Mesothelial cell of epicardium (in vitro differentiated cells): Measurements from ENCODE around the gene PRDX1. TPM values are rescaled to one million over a fixed set of nuclear protein-coding genes. Genes with fewer than 3 reads are reported as not detected.

Experiments used
- DNase-seq, 2 experiments: peaks; one replicate each; pipeline ENCODE4 v3.0.0; 2021; ENCODE audit warnings: low spot score in 2 of 2; ENCODE audit not compliant: unreplicated experiment in 2 of 2
- H3K27ac Mint-ChIP-seq: 2 replicates; pipeline ENCODE4 v1.8.0; 2021; ENCODE audit warnings: mixed read lengths
- H3K27me3 Mint-ChIP-seq: 2 replicates; pipeline ENCODE4 v1.8.0; 2021; ENCODE audit warnings: low read depth, mixed read lengths
- H3K36me3 Mint-ChIP-seq: 2 replicates; pipeline ENCODE4 v1.8.0; 2021; ENCODE audit warnings: mixed read lengths
- H3K4me1 Mint-ChIP-seq: 2 replicates; pipeline ENCODE4 v1.8.0; 2021; ENCODE audit warnings: mixed read lengths
- H3K4me3 Mint-ChIP-seq: 2 replicates; pipeline ENCODE4 v1.8.0; 2021; ENCODE audit warnings: mild to moderate bottlenecking, moderate library complexity, mixed read lengths
- H3K9me3 Mint-ChIP-seq: 2 replicates; pipeline ENCODE4 v1.8.0; 2021; ENCODE audit warnings: mixed read lengths
- total RNA-seq: library from RNA; stranded (reverse); gene quantifications from 3 replicates; pipeline ENCODE4 v1.2.1, GENCODE V29; 2021
- TF ChIP-seq, protein P1 (sequence below): fragments of 200-600 bp; sonication (generic); IDR thresholded peaks from one replicate; pipeline ENCODE4 v1.5.0; 2021; ENCODE audit warnings: antibody characterized with exemption; ENCODE audit not compliant: unreplicated experiment

Gene PRDX1
- total RNA-seq, 1 donor from 2014 or later: 154 TPM

DNA sequence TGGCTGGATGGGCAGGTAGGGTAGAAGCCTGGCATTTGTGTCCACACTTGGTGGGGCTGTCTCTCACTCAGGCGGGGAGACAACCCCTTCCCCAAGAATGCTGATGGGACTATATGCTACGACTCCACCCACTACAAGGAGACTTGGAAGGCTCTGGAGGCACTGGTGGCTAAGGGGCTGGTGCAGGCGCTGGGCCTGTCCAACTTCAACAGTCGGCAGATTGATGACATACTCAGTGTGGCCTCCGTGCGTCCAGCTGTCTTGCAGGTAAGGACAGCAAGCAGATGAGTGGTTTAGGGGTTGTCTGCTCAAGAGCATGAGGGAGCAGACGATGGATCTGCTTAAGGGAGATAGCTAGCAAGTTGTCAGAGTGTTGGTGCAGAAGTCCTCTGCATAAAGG is 46.2 kb upstream of the PRDX1 start:
- no peak overlapping the region for H3K27ac Mint-ChIP-seq
- DNase-seq: no peak
- peaks cover 28% of the 10 kb centered on the region for H3K36me3 Mint-ChIP-seq
- H3K4me3 Mint-ChIP-seq: no peak overlapping the region
- no peaks in the 10 kb centered on the region for H3K27me3 Mint-ChIP-seq
- TF ChIP-seq, protein P1, sequence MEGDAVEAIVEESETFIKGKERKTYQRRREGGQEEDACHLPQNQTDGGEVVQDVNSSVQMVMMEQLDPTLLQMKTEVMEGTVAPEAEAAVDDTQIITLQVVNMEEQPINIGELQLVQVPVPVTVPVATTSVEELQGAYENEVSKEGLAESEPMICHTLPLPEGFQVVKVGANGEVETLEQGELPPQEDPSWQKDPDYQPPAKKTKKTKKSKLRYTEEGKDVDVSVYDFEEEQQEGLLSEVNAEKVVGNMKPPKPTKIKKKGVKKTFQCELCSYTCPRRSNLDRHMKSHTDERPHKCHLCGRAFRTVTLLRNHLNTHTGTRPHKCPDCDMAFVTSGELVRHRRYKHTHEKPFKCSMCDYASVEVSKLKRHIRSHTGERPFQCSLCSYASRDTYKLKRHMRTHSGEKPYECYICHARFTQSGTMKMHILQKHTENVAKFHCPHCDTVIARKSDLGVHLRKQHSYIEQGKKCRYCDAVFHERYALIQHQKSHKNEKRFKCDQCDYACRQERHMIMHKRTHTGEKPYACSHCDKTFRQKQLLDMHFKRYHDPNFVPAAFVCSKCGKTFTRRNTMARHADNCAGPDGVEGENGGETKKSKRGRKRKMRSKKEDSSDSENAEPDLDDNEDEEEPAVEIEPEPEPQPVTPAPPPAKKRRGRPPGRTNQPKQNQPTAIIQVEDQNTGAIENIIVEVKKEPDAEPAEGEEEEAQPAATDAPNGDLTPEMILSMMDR: no peak
- no peaks in the 10 kb centered on the region for H3K9me3 Mint-ChIP-seq
- no peaks in the 10 kb centered on the region for H3K4me1 Mint-ChIP-seq

DNA sequence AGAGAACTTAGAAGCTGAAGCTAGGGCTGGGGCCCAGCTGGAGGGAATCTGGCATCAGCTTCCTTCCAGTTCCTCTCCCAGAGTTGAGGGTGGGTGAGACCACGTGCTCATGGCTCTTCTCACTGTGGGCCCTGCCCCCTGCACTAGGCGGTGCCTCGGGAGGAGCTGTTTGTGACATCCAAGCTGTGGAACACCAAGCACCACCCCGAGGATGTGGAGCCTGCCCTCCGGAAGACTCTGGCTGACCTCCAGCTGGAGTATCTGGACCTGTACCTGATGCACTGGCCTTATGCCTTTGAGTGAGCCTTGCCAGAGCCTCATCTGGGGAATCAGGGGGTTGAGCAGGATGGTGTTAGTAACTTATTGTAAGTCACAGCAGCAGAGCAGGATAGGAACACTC is 45.0 kb upstream of the PRDX1 start:
- DNase-seq: no peak
- TF ChIP-seq, protein P1: no peak
- Mint-ChIP-seq H3K4me1 (no peaks in the 10 kb centered on the region), H3K27ac (no peak overlapping the region), H3K27me3 (no peaks in the 10 kb centered on the region), H3K4me3 (no peak overlapping the region), H3K9me3 (no peaks in the 10 kb centered on the region), H3K36me3 (peaks cover 32% of the 10 kb centered on the region)

DNA sequence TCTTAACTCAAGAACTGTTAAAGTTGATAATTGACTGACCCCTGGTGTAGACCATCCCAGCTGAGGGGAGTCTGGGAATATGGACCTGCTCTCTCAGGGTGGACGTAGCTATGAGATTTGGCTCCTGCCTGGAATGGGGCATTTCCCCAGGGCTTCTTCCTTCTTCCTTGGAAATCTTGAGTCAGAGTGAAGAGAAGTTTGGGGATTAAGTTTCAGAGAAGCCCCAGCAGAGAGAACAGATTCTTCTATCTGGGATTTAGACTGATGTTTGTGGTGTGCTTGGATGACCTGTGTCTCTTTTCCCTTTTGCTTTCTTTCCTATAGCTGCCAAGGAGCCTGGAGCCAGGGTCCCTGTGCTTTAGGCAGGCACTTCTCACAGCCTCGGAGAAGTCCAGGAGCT is 42.2 kb upstream of the PRDX1 start:
- TF ChIP-seq, protein P1: no peak
- Mint-ChIP-seq H3K9me3 (no peaks in the 10 kb centered on the region), H3K4me1 (no peaks in the 10 kb centered on the region), H3K36me3 (peaks cover 40% of the 10 kb centered on the region), H3K27me3 (no peaks in the 10 kb centered on the region), H3K4me3 (no peak overlapping the region), H3K27ac (no peak overlapping the region)
- DNase-seq: no peak

DNA sequence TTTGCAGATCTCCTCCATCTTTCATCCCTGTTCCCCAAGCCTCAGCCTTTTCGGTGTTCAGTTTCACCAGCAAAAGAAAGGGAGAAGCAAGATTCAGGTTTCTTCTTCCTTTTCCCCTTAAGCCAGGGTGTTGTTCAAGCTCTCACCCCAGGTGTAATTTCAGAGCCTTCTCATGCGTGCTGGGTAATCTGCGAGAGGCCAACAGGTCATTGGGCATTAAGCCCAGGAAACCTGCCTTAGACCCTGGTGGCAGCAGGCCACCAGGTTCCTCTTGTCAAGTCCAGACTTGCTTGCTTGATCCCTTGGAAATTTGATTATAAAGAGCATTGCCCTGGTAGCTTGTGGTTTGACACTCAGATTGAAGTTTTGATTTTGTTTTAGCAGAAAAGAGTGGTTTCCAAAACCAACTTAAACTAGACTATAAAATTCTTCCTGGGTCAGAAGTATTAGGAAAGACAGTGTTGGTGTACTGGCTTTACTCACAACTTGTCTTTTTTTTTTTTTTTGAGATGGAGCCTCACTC is 35.8 kb upstream of the PRDX1 start:
- Mint-ChIP-seq H3K27me3 (no peaks in the 10 kb centered on the region), H3K9me3 (no peaks in the 10 kb centered on the region), H3K4me3 (no peak overlapping the region), H3K36me3 (peaks cover 19% of the 10 kb centered on the region), H3K27ac (peak overlapping the region; percentile 48), H3K4me1 (peaks cover 2% of the 10 kb centered on the region)
- TF ChIP-seq, protein P1: no peak
- no peak for DNase-seq

DNA sequence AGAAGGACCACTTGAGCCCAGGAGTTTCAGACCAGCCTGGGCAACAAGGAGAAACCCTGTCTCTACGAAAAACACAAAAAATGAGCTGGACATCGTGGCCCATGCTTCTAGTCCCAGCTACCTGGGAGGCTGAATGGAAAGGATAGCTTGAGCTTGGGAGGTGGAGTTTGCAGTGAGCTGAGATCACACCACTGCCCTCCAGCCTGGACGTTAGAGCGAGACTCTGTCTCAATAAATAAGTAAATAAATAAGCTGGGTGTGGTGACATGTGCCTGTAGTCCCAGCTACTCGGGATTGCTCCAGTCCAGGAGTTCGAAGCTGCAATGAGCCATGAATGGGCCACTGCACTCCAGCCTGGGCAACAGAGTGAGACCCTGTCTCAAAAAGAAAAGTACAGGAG is 32.5 kb upstream of the PRDX1 start:
- no peak for DNase-seq
- Mint-ChIP-seq H3K27ac (no peak overlapping the region), H3K4me1 (peaks cover 21% of the 10 kb centered on the region), H3K4me3 (no peak overlapping the region), H3K9me3 (no peaks in the 10 kb centered on the region), H3K36me3 (peaks cover 6% of the 10 kb centered on the region), H3K27me3 (no peaks in the 10 kb centered on the region)
- TF ChIP-seq, protein P1: no peak

DNA sequence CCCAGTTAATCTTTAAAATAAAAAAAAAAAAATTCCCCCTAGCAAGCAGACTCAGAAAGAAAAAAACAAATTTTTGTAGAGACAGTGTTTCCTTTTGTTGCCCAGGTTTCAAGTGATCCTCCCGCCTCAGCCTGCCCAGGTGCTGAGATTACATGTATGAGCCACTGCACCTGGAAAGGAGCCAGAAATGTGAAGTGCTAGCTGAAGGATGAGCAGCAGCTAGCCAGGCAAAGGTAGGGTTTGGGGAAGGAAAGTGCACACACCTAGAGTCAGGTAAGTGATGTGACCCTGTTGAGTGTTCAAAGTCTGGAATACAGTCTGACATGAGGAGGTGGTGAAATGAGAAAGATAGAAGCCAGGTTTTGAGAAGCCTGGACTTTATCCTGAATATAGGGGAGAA is 30.6 kb upstream of the PRDX1 start:
- TF ChIP-seq, protein P1: no peak
- no peak for DNase-seq
- no peak overlapping the region for H3K27ac Mint-ChIP-seq

More for the DNA sequence above, 30.6 kb upstream of the PRDX1 start:
- H3K9me3 Mint-ChIP-seq: no peaks in the 10 kb centered on the region
- peaks cover 4% of the 10 kb centered on the region for H3K36me3 Mint-ChIP-seq
- peaks cover 21% of the 10 kb centered on the region for H3K4me1 Mint-ChIP-seq
- peaks cover under 1% of the 10 kb centered on the region for H3K27me3 Mint-ChIP-seq
- H3K4me3 Mint-ChIP-seq: peak overlapping the region; percentile 31
